SJCRH30 (cell line): Measurements from ENCODE around the gene RSPH4A. TPM values are rescaled to one million over a fixed set of nuclear protein-coding genes. Genes with fewer than 3 reads are reported as not detected.
"Not testable (repeated sequence)": the region's sequence is repeated elsewhere in the genome, so short reads cannot be mapped to it uniquely, and the experiment has no call there.

ENCODE experiments used
- DNase-seq, 2 experiments: peaks; one replicate each; pipeline ENCODE4 v3.0.0-alpha.2; 2015 to 2020
- H3K27ac ChIP-seq: fragments of 250-450 bp; sonication (Bioruptor Pico); 2 replicates; pipeline ENCODE4 v1.5.1; 2020; ENCODE audit warnings: mild to moderate bottlenecking, moderate library complexity
- H3K27me3 ChIP-seq: fragments of 250-450 bp; sonication (Bioruptor Pico); 2 replicates; pipeline ENCODE4 v1.5.1; 2020; ENCODE audit warnings: mild to moderate bottlenecking, moderate library complexity
- H3K36me3 ChIP-seq: fragments of 250-450 bp; sonication (Bioruptor Pico); 2 replicates; pipeline ENCODE4 v1.5.1; 2020; ENCODE audit warnings: mild to moderate bottlenecking, moderate library complexity
- H3K4me1 ChIP-seq: fragments of 250-450 bp; sonication (Bioruptor Pico); 2 replicates; pipeline ENCODE4 v1.5.1; 2020; ENCODE audit warnings: mild to moderate bottlenecking, moderate library complexity
- H3K4me3 ChIP-seq: fragments of 250-450 bp; sonication (Bioruptor Pico); 2 replicates; pipeline ENCODE4 v1.5.1; 2020; ENCODE audit warnings: mild to moderate bottlenecking, moderate library complexity
- H3K9me3 ChIP-seq: fragments of 250-450 bp; sonication (Bioruptor Pico); replicated peaks from 2 replicates; pipeline ENCODE4 v1.5.1; 2020; ENCODE audit warnings: mild to moderate bottlenecking, moderate library complexity
- total RNA-seq: library from RNA; depleted of rRNA; stranded (reverse); fragments of >200 nt; shearing (Covaris generic); gene quantifications from 2 replicates; pipeline ENCODE4 v1.2.3, GENCODE V29; 2014; rRNA removed

RSPH4A gene
- total RNA-seq, 1 experiment from 2014 or later: 2.1 TPM

DNA sequence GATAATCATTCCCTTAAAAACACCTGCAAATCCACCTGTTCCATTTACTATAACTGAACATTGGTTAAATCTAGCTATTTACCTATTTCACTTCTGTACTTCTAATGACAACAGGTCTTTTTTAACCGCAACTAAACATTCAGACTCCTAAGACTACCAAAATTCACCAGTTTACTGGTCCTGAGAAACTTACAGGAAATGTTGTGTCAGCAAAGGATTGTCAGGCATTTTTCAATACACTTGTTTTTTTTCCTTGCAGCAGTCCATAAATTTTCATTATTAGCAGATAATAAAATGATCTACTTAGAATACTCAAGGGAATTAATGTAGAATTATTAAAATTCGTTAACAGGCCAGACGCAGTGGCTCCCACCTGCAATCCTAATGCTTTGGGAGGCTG lies 47.0 kb downstream of the RSPH4A start:
- no peak for DNase-seq
- H3K4me1 ChIP-seq: peaks cover 5% of the 10 kb centered on the region; the same call in 1 of the 2 replicates
- H3K27me3 ChIP-seq: no peaks in the 10 kb centered on the region

GRCh38 chr6:116664169-116664568 lies 47.9 kb downstream of the RSPH4A start:
- not testable (repeated sequence) for H3K27me3 ChIP-seq, H3K27ac ChIP-seq, DNase-seq, H3K9me3 ChIP-seq, H3K4me3 ChIP-seq, H3K4me1 ChIP-seq
- peaks cover 11% of the 10 kb centered on the region for H3K36me3 ChIP-seq

More for the DNA sequence above, 47.0 kb downstream of the RSPH4A start:
- Histone ChIP-seq H3K36me3 (peaks cover 12% of the 10 kb centered on the region), H3K9me3 (no peaks in the 10 kb centered on the region), H3K4me3 (no peak overlapping the region), H3K27ac (no peak overlapping the region)

DNA sequence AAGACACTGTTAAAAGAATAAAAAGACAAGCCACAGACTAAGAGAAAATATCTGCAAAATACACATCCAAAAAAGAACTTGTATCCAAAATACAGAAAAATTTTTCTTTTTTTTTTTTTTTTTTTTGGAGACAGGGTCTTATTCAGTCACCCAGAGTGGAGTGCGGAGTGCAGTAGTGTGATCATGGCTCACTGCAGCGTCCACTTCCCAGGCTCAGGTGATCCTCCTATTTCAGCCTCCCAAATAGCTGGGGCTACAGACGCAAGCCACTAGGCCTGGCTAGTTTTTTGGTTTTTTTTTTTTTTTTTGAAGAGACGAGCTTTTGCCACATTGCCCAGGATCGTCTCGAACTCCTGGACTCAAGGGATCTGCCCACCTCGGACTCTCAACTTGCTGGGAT lies 49.2 kb downstream of the RSPH4A start:
- H3K4me3 ChIP-seq: no peak overlapping the region
- DNase-seq: no peak
- no peak overlapping the region for H3K27ac ChIP-seq

GRCh38 chr6:116666869-116667268 lies 50.6 kb downstream of the RSPH4A start:
- peak overlapping the region; percentile 98; the same call in 1 of the 2 replicates for H3K4me3 ChIP-seq
- no peaks in the 10 kb centered on the region for H3K27me3 ChIP-seq
- H3K36me3 ChIP-seq: peaks cover 8% of the 10 kb centered on the region
- DNase-seq: no peak
- no peak overlapping the region for H3K27ac ChIP-seq
- peaks cover 2% of the 10 kb centered on the region; the same call in 1 of the 2 replicates for H3K9me3 ChIP-seq
- H3K4me1 ChIP-seq: peaks cover 5% of the 10 kb centered on the region; the same call in 1 of the 2 replicates

More for the DNA sequence above, 49.2 kb downstream of the RSPH4A start:
- peaks cover 5% of the 10 kb centered on the region; the same call in 1 of the 2 replicates for H3K4me1 ChIP-seq
- H3K36me3 ChIP-seq: peaks cover 10% of the 10 kb centered on the region
- peaks cover 2% of the 10 kb centered on the region; the same call in 1 of the 2 replicates for H3K9me3 ChIP-seq
- no peaks in the 10 kb centered on the region for H3K27me3 ChIP-seq

GRCh38 chr6:116667623-116668022 lies 51.3 kb downstream of the RSPH4A start:
- Histone ChIP-seq H3K9me3 (peaks cover 2% of the 10 kb centered on the region; the same call in 1 of the 2 replicates), H3K4me1 (peaks cover 5% of the 10 kb centered on the region; the same call in 1 of the 2 replicates), H3K27me3 (no peaks in the 10 kb centered on the region), H3K36me3 (peaks cover 8% of the 10 kb centered on the region), H3K27ac (no peak overlapping the region; the same call in 1 of the 2 replicates), H3K4me3 (peak overlapping the region; percentile 98)
- no peak for DNase-seq

DNA sequence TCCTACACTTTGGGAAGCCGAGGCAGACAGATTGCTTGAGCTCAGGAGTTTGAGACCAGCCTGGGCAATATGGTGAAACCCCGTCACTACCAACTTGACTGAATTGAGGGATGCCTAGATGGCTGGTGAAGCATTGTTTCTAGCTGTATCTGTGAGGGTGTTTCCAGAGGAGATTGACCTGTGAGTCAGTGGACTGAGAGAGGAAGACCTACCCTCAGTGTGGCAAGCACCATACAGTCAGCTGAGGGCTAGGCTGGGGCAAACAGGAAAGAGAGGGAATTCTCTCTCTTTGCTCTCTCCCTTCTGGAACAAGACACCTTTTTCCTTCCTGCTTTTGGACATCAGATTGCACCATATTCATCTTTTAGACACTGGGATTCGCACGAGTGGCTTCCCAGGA lies 56.0 kb downstream of the RSPH4A start:
- Histone ChIP-seq H3K27ac (no peak overlapping the region), H3K9me3 (peaks cover 2% of the 10 kb centered on the region; the same call in 1 of the 2 replicates), H3K27me3 (no peaks in the 10 kb centered on the region), H3K36me3 (peaks cover under 1% of the 10 kb centered on the region; the same call in 1 of the 2 replicates), H3K4me3 (no peak overlapping the region), H3K4me1 (no peaks in the 10 kb centered on the region)
- DNase-seq: no peak

GRCh38 chr6:116676021-116676420 lies 59.7 kb downstream of the RSPH4A start:
- Histone ChIP-seq H3K27me3 (no peaks in the 10 kb centered on the region), H3K36me3 (no peaks in the 10 kb centered on the region), H3K9me3 (no peaks in the 10 kb centered on the region), H3K4me3 (no peak overlapping the region), H3K27ac (no peak overlapping the region), H3K4me1 (peaks cover 6% of the 10 kb centered on the region; the same call in 1 of the 2 replicates)
- no peak for DNase-seq

DNA sequence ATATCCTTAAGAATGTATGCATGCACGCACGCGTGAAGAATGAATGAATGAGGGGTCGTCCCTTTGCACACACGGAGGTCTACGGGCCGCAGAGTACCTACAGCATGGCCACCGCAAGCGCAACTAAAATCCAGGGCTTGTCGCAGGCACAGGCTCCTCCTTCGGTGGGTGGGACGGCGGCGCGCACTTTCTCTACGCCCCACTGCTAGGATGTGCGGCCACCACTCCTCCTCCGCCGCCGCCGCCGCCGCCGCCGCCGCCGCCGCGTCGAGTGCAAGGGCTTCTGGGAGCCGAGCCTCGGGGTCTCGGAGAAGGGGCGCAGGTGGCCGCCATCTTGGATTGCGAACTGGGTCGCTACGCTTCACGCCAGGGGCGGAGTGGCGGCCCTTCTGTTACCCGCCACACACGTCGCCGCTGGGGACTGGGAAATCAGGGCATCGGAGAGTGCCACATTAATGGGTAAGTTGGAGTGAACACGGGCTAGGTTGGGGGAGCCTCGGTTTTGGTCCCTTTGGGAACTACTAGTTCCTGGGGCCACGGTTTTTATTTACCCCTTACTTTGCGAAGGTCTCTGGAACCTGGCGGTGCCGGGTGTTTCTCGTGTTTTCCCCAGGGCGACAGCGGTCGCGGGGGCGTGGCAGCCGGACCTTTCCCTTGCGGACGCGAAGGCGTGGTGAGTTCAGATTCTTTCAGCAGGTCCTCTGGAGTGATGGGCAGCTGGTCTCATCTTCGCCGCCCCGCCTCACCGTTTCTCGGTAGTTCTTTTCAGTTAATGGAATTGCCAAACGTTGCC lies 64.8 kb downstream of the RSPH4A start, which contains the start of gene KPNA5:
Gene KPNA5, plus strand, starts transcription at position 332 of the 793 bp plus-strand sequence. Its CDS starts 124 bp downstream, at position 456.
- no peaks in the 10 kb centered on the region for H3K36me3 ChIP-seq
- peak within 1 kb of the TSS; percentile 77 for H3K27ac ChIP-seq
- H3K4me1 ChIP-seq: peaks cover 6% of the 10 kb centered on the region; the same call in 1 of the 2 replicates
- H3K9me3 ChIP-seq: no peaks in the 10 kb centered on the region
- H3K4me3 ChIP-seq: peak within 1 kb of the TSS; percentile 83
- no peaks in the 10 kb centered on the region for H3K27me3 ChIP-seq
- DNase-seq: peak; percentile 93 to 96

DNA sequence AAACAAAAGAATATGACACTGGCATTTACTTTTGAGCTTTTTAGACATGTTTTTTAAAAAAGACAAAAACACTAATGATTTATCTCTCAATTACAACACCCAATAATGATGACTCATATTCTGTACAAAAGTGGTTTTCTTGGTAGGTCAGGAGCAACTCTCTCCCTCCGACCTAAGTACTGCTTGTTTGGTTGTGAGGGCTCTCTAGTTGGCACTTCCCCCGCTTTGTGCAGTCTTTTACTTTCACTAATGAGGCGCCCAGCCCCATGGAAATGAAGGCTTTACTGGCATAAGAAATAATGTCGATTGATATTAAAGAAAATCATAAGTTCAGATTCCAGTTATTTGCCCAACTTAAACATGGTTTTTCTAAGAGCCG lies 66.0 kb downstream of the RSPH4A start:
- no peak overlapping the region for H3K27ac ChIP-seq
- no peaks in the 10 kb centered on the region for H3K27me3 ChIP-seq
- H3K9me3 ChIP-seq: no peaks in the 10 kb centered on the region
- H3K4me1 ChIP-seq: peaks cover 11% of the 10 kb centered on the region; the same call in 1 of the 2 replicates
- H3K4me3 ChIP-seq: no peak overlapping the region
- no peak for DNase-seq
- no peaks in the 10 kb centered on the region for H3K36me3 ChIP-seq

Other genes starting within 250 kb of the RSPH4A start
- 43.7 and 51.0 TPM in 2 replicates for gene DSE, start 245.5 kb upstream of the RSPH4A start, total RNA-seq
- 0.30 TPM in 1 of 2 replicates, not detected in the other for gene CALHM6, start 155.1 kb upstream of the RSPH4A start, total RNA-seq
- 2.4 and 2.6 TPM in 2 replicates for gene CALHM5, start 104.8 kb upstream of the RSPH4A start, total RNA-seq
- not detected in 2 replicates for gene TRAPPC3L, start 70.8 kb upstream of the RSPH4A start, total RNA-seq
- not detected in 2 replicates for gene CALHM4, start 62.7 kb upstream of the RSPH4A start, total RNA-seq
- gene RWDD1, start 45.0 kb upstream of the RSPH4A start, total RNA-seq: 54.9 and 57.0 TPM in 2 replicates
- 24.0 and 26.0 TPM in 2 replicates for gene ZUP1, start 52.3 kb downstream of the RSPH4A start, total RNA-seq
- gene KPNA5, start 64.7 kb downstream of the RSPH4A start, total RNA-seq: 11.6 and 11.9 TPM in 2 replicates
- not detected in 2 replicates for gene FAM162B, start 149.2 kb downstream of the RSPH4A start, total RNA-seq
- not detected in 2 replicates for gene GPRC6A, start 212.6 kb downstream of the RSPH4A start, total RNA-seq